KG1 (cell line): Measurements from ENCODE around the gene MAPKBP1.
"Not testable (repeated sequence)": the region's sequence is repeated elsewhere in the genome, so short reads cannot be mapped to it uniquely, and the experiment has no call there.

ENCODE experiments used
- DNase-seq: peaks from one replicate; lab custom pipeline; 2025; lab: John Stamatoyannopoulos, UW

MAPKBP1 gene

DNA sequence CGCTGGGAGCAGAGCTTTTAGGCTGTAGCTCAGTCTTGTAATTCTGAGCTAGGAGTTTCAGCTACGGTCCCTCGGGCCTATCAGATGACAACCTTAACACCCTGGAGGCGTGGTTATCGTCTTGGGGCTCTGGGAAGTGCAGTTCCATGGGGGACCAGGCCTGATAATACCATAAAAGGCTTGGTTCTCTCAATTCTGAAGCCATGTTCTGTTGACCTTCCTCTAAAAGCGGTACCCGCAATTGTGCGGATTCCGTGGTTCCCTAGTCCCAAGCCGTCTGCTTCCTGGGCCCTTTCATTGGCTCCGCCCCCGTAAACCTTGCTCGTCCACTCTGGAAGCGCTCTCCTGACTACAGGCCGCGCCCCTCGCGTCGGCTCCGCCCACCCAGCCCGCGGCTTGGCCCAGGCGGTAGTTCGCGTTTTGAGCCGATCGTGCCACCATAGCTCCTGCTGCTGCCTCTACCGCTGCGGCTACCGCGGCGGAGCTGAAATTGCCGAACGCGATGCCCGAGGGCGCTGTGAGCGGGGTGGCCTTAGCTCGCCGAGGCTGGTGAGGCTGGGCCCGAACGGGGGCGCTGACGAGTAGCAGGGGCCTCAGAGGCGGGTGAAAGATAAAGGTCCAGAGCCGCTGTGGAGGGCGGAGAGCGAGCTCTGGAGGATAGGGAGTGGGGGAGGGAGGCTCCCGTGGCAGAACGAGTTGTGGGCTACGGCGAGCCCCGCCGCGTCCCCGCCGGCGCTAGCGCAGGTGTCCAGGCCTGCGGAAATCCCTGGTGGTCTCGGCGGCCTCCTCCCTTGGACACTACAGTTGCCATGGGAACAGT lies at the start of gene MAPKBP1:
TSS of gene MAPKBP1 (plus strand) at position 423 of the 820 bp plus-strand sequence. CDS start 792 bp downstream, outside the sequence.
- DNase-seq, result peak; percentile 98

GRCh38 chr15:41727143-41727542 lies 47.1 kb upstream of the MAPKBP1 start:
- no peak for DNase-seq

DNA sequence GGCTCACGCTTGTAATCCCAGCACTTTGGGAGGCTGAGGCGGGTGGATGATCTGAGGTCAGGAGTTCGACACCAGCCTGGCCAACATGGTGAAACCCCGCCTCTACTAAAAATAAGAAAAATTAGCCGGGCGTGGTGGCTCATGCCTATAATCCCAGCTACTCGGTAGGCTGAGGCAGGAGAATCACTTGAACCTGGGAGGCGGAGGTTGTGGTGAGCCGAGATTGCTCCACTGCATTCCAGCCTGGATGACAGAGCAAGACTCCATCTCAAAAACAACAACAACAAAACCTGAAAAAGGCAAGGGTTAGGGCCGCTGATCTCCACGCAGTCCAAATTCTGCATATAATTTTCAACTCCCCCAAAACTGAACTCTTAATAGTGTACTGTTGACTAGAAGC lies 46.2 kb upstream of the MAPKBP1 start:
- DNase-seq, result not testable (repeated sequence)

GRCh38 chr15:41730543-41730942 lies 43.7 kb upstream of the MAPKBP1 start:
- DNase-seq, result no peak

DNA sequence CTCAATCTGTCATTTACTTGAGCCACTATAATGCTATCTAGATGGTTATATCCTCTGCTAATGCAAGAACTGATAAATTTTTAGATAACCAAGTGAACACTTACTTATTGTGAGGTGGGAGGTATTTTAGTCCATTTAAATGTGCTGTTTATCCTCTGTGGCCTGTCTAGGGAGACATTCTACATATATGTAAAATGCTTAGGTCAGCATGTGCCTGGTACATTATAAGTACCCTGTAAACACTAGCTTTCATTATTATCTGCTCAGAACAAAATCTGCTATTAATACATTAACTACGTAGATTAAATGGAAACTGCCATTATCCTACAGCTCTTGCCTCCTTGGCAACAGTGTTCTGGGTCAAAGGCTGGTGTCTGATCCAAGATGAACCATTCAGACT lies 41.8 kb upstream of the MAPKBP1 start:
- DNase-seq, result no peak

DNA sequence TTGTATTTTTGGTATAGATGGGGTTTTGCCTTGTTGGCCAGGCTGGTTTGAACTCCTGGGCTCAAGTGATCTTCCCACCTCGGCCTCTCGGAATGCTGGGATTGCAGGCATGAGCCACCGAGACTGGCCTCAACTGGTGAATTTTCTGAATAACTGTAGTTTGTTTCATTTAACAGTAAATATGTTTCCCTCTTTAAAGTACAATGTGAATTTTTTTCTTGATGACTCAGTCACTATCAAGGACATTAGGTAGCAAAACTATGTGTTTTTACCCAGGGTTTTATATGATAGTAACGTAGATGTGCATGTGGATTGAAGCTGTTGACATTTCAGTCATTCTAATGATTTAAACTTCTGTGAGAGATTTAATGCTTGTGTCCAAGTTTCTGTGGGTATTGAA lies 40.2 kb upstream of the MAPKBP1 start:
- no peak for DNase-seq

DNA sequence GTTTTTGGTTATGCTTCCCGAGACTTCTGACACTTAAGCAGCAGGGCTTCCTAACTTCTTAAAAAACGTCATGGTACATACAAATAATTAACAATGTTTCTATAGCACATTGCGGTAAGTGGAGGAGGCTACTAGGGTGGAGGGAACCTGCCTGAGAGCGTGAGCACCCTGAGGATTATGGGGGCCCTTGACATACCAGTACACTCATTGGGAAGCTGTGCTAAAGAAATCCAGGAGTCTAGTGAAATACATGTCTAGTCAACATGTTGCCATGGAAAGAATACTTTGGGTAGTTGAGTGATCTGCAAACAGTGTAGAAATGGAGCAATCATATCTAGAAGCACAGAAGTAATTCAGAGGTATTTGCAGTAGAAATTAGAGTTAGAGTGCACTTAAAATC lies 39.2 kb upstream of the MAPKBP1 start:
- DNase-seq, result no peak

DNA sequence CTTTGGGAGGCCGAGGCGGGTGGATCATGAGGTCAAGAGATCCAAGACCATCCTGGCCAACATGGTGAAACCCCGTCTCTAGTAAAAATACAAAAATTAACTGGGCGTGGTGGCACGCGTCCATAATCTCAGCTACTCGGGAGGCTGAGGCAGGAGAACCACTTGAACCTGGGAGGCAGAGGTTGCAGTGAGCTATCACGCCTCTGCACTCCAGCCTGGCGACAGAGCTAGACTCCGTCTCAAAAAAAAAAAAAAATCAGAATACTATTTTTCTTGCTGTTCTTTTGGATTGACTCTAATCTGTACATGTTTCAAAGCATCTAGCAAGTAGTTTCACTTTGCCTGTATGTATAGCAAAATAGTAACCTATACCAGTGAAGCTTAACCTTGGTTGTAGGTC lies 38.8 kb upstream of the MAPKBP1 start:
- DNase-seq, result not testable (repeated sequence)

- no peak for DNase-seq
These were observed 27.5 kb upstream of the MAPKBP1 start for GRCh38 chr15:41746802-41747201.

DNA sequence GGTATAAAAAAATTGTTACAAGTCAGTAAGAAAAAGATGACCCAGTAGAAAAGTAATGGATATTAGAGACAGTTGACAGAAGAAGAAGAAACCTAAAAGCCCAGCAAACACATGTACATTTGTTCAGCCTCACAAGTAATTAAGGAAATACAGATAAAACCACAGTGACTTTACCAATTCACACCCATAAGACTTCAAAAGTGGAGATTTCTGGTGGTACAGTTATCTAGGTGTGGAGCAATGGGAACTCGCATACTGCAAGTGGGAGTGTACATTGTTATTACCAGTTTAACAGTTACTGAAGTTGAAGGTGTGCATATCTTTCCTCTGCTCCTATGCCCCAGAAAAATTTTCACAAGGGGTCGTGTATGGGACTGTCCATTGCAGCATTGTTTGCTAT lies 18.1 kb upstream of the MAPKBP1 start:
- no peak for DNase-seq

DNA sequence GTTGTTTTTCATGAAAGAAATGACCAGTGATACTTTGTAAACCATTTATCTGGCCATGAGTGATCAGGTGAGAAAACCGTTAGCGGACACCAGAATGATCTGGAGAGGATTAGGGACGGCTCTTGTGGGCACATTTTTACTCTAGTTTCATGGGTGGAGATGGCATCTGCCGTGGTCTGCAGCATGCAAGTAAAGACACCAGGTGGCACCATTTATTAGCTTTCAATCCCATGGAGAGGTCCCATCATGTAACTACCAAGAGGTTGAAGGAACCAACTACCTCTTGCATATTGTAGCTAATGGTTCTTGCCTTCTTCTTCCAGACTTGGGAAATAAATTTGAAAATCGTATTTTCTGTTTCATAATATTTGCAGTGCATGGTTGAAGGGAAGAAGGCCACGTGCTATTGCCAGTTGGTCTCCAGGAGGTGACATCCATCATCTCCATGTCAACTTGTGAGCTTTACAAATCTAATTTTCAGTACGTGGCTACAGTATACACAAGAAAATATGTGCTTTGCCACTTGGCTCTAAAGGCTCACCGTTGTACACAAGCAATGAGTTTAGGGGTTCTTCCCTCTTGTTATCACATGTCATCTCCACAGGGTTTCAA lies 1.5 kb upstream of the MAPKBP1 start:
- DNase-seq, result peak; percentile 28

- DNase-seq, result no peak
These were observed 954 bp upstream of the MAPKBP1 start for GRCh38 chr15:41773332-41773728.

DNA sequence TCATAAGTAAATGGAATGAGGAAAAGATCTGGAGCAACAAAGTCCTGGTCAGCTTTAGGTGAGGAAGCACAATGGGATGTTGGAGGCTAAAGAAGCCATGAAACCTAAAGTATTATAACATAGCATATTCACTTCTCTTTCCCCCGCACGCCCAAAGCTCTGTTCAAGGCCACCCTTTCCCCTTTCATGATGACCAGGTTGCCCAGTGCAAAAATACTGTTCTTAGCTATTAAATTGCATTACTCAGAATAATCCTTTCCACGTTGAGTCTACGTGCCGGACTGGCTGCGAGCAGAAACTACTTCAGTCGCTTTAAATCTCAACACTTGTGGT lies 589 bp upstream of the MAPKBP1 start:
- DNase-seq, result no peak

- no peak for DNase-seq
These were observed 666 bp downstream of the MAPKBP1 start for GRCh38 chr15:41774882-41775417.

- DNase-seq, result no peak
These were observed 1.4 kb downstream of the MAPKBP1 start for GRCh38 chr15:41775651-41776050.

DNA sequence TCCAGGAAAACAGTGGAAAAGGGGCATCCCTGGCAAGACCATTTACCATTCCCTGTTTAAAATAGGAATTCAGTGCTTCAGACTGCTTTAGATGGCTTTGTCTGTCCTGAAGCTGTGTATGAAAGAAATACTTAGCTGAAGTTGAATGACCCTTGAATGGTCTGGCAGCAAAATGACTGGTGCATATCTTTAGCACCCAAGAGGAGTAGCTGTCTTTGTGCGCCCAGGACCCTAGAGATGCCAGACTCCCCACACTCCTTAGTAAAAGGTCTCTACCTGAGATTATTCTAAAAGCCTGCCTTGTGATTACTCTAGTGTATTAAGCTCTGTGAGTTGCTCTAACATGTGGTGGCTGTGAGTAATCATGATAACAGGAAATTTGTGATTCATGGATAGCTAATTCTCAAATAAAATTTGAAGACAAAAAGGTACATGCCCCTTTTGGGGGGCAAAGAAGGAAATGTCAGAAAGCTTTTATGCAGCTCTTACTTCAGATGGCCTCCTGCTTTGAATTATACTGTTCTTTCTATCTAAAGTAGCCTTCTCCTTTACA lies 3.2 kb downstream of the MAPKBP1 start:
- DNase-seq, result no peak

- DNase-seq, result no peak
These were observed 4.2 kb downstream of the MAPKBP1 start for GRCh38 chr15:41778521-41778920.

DNA sequence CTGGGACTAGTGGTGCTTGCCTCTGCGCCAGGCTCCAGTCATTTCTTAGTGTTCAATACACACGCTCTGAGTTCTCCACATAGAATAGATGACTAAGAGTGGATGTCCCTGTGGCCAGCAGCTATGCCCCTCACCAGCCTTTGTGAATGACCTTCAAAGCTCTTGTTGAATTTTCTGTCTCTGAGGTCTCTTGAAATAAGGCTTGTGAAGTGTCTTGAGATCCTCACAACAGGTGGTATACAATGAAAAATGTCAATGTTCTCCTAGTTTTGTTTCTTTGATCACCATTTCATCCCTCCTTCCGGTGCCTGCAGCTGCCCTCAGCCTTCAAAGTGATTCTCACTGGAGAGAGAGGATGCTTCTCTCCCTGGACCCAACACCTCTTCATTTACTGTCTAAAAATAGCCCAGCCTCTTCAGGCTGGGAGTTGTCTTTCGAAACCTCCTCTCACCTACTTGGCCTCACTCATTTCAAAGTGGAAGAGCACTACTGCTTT lies 5.4 kb downstream of the MAPKBP1 start:
- DNase-seq, result no peak

DNA sequence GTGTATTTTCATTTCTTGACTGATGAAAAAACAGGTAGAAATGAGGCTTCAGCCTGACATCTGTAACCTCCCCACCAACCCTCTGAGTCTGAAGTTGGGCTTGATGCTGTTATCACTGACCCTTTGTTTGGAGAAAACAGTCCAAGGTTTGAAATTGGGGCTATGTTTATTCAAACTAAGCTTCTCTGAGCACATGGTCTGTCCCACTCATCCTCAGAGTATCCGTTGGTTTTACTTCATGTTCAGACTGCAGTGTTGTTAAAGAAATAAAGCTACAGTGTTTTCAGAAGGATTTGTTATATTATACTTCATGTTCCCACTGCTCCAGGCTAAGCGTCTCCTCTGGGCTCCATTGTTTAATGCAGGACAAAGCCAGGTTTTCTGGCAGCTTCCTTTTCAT lies 6.0 kb downstream of the MAPKBP1 start:
- no peak for DNase-seq

GRCh38 chr15:41780727-41781126 lies 6.4 kb downstream of the MAPKBP1 start:
- DNase-seq, result no peak

GRCh38 chr15:41782371-41783282 lies 8.3 kb downstream of the MAPKBP1 start:
- DNase-seq, result no peak

DNA sequence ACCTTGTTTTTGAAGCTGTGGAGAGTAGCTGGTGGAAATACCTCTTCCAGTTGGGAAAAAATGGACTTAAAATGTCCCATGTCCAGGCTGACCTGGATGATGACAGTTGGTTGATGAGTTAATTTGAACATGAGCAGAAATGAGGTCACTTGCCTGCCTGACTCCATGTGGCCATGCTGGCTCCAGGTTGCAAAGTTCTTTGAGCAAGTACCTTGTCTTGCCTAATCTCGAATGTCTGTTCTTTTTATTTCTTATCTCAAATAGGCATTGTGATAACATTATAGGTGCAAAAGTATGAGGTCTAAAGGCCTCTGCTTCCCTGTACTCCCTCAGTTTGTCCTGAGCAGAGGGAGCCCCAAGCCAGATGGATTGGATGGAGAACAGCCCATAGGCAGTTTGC lies 9.0 kb downstream of the MAPKBP1 start:
- DNase-seq, result no peak
